SK-MEL-5 (cell line): ENCODE data around the gene PRDM5. TPM values are rescaled to one million over a fixed set of nuclear protein-coding genes. Genes with fewer than 3 reads are reported as not detected.

Source experiments
- DNase-seq: peaks from one replicate; pipeline ENCODE4 v3.0.0-alpha.2; 2016; ENCODE audit warnings: low read depth, low spot score
- in situ Hi-C: cut with HindIII; loops from 2 replicates; pipeline ENCODE4 v1.10.0; 2016; ENCODE audit warnings: low sequenced_read_pairs, high pct_unique_total_duplicates, low pct_unique_long_range_greater_than_20kb
- total RNA-seq: library from RNA; depleted of rRNA; stranded (reverse); fragments of >200 nt; shearing (Covaris generic); gene quantifications from 2 replicates; pipeline ENCODE4 v1.2.3, GENCODE V29; 2014

The PRDM5 gene
- total RNA-seq, 1 experiment from 2014 or later = 7.8 TPM

GRCh38 chr4:120869613-120870278 is 52.8 kb downstream of the PRDM5 start:
- DNase-seq = no peak
- in situ Hi-C loops = no loop called here

GRCh38 chr4:120867506-120867905 is 55.0 kb downstream of the PRDM5 start:
- no peak for DNase-seq
- in situ Hi-C loops = no loop called here

- in situ Hi-C loops = no loop called here
- DNase-seq = no peak
Measured at GRCh38 chr4:120865985-120866384, 56.5 kb downstream of the PRDM5 start.

- DNase-seq = no peak
- in situ Hi-C loops = no loop called here
Measured at GRCh38 chr4:120864969-120865368, 57.6 kb downstream of the PRDM5 start.

GRCh38 chr4:120862432-120862831 is 60.1 kb downstream of the PRDM5 start:
- in situ Hi-C loops = no loop called here
- no peak for DNase-seq

GRCh38 chr4:120861852-120862251 is 60.7 kb downstream of the PRDM5 start:
- in situ Hi-C loops = no loop called here
- no peak for DNase-seq

- in situ Hi-C loops = no loop called here
- DNase-seq = no peak
Measured at GRCh38 chr4:120858776-120859175, 63.8 kb downstream of the PRDM5 start.

- DNase-seq = no peak
- in situ Hi-C loops = no loop called here
Measured at GRCh38 chr4:120857312-120857711, 65.2 kb downstream of the PRDM5 start.

- no peak for DNase-seq
- in situ Hi-C loops = no loop called here
Measured at GRCh38 chr4:120856294-120856693, 66.2 kb downstream of the PRDM5 start.

GRCh38 chr4:120855307-120856001 is 67.1 kb downstream of the PRDM5 start:
- in situ Hi-C loops = no loop called here
- DNase-seq = no peak

- no peak for DNase-seq
- in situ Hi-C loops = no loop called here
Measured at GRCh38 chr4:120853161-120853935, 69.2 kb downstream of the PRDM5 start.

GRCh38 chr4:120850018-120850599 is 72.4 kb downstream of the PRDM5 start:
- in situ Hi-C loops = no loop called here
- no peak for DNase-seq

GRCh38 chr4:120847019-120847582 is 75.4 kb downstream of the PRDM5 start:
- no peak for DNase-seq
- in situ Hi-C loops = no loop called here

- DNase-seq = no peak
- in situ Hi-C loops = no loop called here
Measured at GRCh38 chr4:120844528-120844921, 78.0 kb downstream of the PRDM5 start.

GRCh38 chr4:120843849-120844527 is 78.5 kb downstream of the PRDM5 start:
- in situ Hi-C loops = no loop called here
- DNase-seq = peak; percentile 42

- in situ Hi-C loops = no loop called here
- DNase-seq = no peak
Measured at GRCh38 chr4:120842031-120842430, 80.5 kb downstream of the PRDM5 start.

GRCh38 chr4:120841580-120841979 is 80.9 kb downstream of the PRDM5 start:
- in situ Hi-C loops = no loop called here
- DNase-seq = no peak
